ENCODE measurements around the gene TUBGCP3. TPM values are rescaled to one million over a fixed set of nuclear protein-coding genes. Genes with fewer than 3 reads are reported as not detected.

Gene TUBGCP3
- total RNA-seq, 3 donors from 2014 or later (not counting 1 experiment from before 2014, with no cell fraction given), result 43.0 to 57.9 (median 53.6) TPM

GRCh38 chr13:112451512-112452379, 136.2 kb downstream of the TUBGCP3 start:
- H3K9me3 Mint-ChIP-seq, result no peaks in the 10 kb centered on the region
- H3K27me3 Mint-ChIP-seq (ENCODE audit: low read depth in 2 of 2), result peaks cover 0 to 7% of the 10 kb centered on the region in 2 donors
- ATAC-seq, result no peak
- no peaks in the 10 kb centered on the region for H3K27me3 ChIP-seq (ENCODE audit: control insufficient read depth, insufficient read depth, low read length)
- no peaks in the 10 kb centered on the region for H3K36me3 Mint-ChIP-seq
- 82% methylated on average over 43 of the region's 43 CpGs for WGBS (ENCODE audit: insufficient coverage)
- no peaks in the 10 kb centered on the region for H3K9me3 ChIP-seq (ENCODE audit: control insufficient read depth, insufficient read depth, low read length)
- no peak overlapping the region for H3K4me3 Mint-ChIP-seq
- H3K4me1 ChIP-seq (ENCODE audit: control insufficient read depth, insufficient read depth, low read length), result no peaks in the 10 kb centered on the region
- no peak overlapping the region for H3K4me3 ChIP-seq (ENCODE audit: low read length)
- H3K4me1 Mint-ChIP-seq, result no peaks in the 10 kb centered on the region
- H3K36me3 ChIP-seq (ENCODE audit: control insufficient read depth, insufficient read depth, low read length), result no peaks in the 10 kb centered on the region
- no peak overlapping the region for H3K27ac ChIP-seq (ENCODE audit: low read length)
- TF ChIP-seq CTCF (IDR thresholded peaks at IDR 0.05), result no peak
- peak in 1 of 2 donors; percentile 2 for DNase-seq
- no peak overlapping the region for H3K27ac Mint-ChIP-seq
- intact Hi-C loops (cut with micrococcal nuclease), result no loop called here

GRCh38 chr13:112450904-112451240, 137.1 kb downstream of the TUBGCP3 start:
- TF ChIP-seq CTCF (IDR thresholded peaks at IDR 0.05), result no peak
- no peaks in the 10 kb centered on the region for H3K4me1 Mint-ChIP-seq
- no peak for ATAC-seq

GRCh38 chr13:112450118-112450903, 137.6 kb downstream of the TUBGCP3 start:
- Histone ChIP-seq H3K9me3 (ENCODE audit: control insufficient read depth, insufficient read depth, low read length) (no peaks in the 10 kb centered on the region), H3K27ac (ENCODE audit: low read length) (no peak overlapping the region), H3K36me3 (ENCODE audit: control insufficient read depth, insufficient read depth, low read length) (no peaks in the 10 kb centered on the region), H3K4me1 (ENCODE audit: control insufficient read depth, insufficient read depth, low read length) (no peaks in the 10 kb centered on the region), H3K4me3 (ENCODE audit: low read length) (no peak overlapping the region), H3K27me3 (ENCODE audit: control insufficient read depth, insufficient read depth, low read length) (no peaks in the 10 kb centered on the region)
- intact Hi-C loops (cut with micrococcal nuclease), result no loop called here
- Mint-ChIP-seq H3K4me1 (no peaks in the 10 kb centered on the region), H3K27ac (no peak overlapping the region), H3K4me3 (no peak overlapping the region), H3K9me3 (no peaks in the 10 kb centered on the region), H3K27me3 (ENCODE audit: low read depth in 2 of 2) (no peaks in the 10 kb centered on the region), H3K36me3 (no peaks in the 10 kb centered on the region)
- ATAC-seq (no peak), DNase-seq (no peak)
- 83% methylated on average over 21 of the region's 23 CpGs for WGBS (ENCODE audit: insufficient coverage)
- no peak for TF ChIP-seq CTCF (IDR thresholded peaks at IDR 0.05)

More at GRCh38 chr13:112450904-112451240, 137.1 kb downstream of the TUBGCP3 start:
- no peak for DNase-seq
- 69% methylated on average over 9 of the region's 9 CpGs for whole genome bisulfite sequencing (ENCODE audit: insufficient coverage)
- Mint-ChIP-seq H3K4me3 (no peak overlapping the region), H3K27me3 (ENCODE audit: low read depth in 2 of 2) (no peaks in the 10 kb centered on the region), H3K9me3 (no peaks in the 10 kb centered on the region), H3K36me3 (no peaks in the 10 kb centered on the region), H3K27ac (no peak overlapping the region)
- H3K27ac ChIP-seq (ENCODE audit: low read length), result no peak overlapping the region
- intact Hi-C loops (cut with micrococcal nuclease), result no loop called here
- no peaks in the 10 kb centered on the region for H3K9me3 ChIP-seq (ENCODE audit: control insufficient read depth, insufficient read depth, low read length)
- H3K27me3 ChIP-seq (ENCODE audit: control insufficient read depth, insufficient read depth, low read length), result no peaks in the 10 kb centered on the region
- H3K36me3 ChIP-seq (ENCODE audit: control insufficient read depth, insufficient read depth, low read length), result no peaks in the 10 kb centered on the region
- H3K4me1 ChIP-seq (ENCODE audit: control insufficient read depth, insufficient read depth, low read length), result no peaks in the 10 kb centered on the region
- no peak overlapping the region for H3K4me3 ChIP-seq (ENCODE audit: low read length)
